ENCODE results near the gene PTPRJ.
"Not testable (repeated sequence)": the region's sequence is repeated elsewhere in the genome, so short reads cannot be mapped to it uniquely, and the experiment has no call there.

Gene PTPRJ

GRCh38 chr11:48161951-48162884 is 181.9 kb downstream of the PTPRJ start:
- no peak for DNase-seq (ENCODE audit: low read depth, low spot score)

GRCh38 chr11:48162885-48163268 is 182.5 kb downstream of the PTPRJ start:
- no peak for DNase-seq (ENCODE audit: low read depth, low spot score)

- DNase-seq (ENCODE audit: low read depth, low spot score): no peak
These were observed 183.2 kb downstream of the PTPRJ start for GRCh38 chr11:48163360-48164100.

DNA sequence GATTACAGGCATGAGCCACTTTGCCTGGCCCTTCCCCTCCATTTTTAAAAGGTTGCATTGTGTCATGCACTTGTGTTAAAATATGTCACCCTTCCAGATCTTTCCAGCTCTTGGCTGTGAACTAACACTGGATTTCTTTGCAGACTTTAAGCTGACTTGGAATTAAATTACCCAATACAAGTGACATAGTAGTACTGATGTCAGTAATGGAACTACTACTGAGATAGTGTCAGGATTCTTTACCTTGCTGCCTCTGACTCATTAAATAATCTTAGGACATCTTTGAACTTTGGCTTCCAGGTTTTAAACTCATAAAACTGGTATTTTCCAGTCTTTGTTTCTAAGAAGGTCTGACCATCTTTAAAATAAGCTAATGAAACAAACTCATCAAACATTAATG is 184.5 kb downstream of the PTPRJ start:
- no peak for DNase-seq (ENCODE audit: low read depth, low spot score)

- DNase-seq (ENCODE audit: low read depth, low spot score): no peak
These were observed 185.1 kb downstream of the PTPRJ start for GRCh38 chr11:48165426-48165825.

GRCh38 chr11:48167380-48167779 is 187.0 kb downstream of the PTPRJ start:
- DNase-seq (ENCODE audit: low read depth, low spot score): no peak

GRCh38 chr11:48168815-48169214 is 188.5 kb downstream of the PTPRJ start:
- no peak for DNase-seq (ENCODE audit: low read depth, low spot score)

GRCh38 chr11:48169259-48169658 is 188.9 kb downstream of the PTPRJ start:
- DNase-seq (ENCODE audit: low read depth, low spot score): no peak

- no peak for DNase-seq (ENCODE audit: low read depth, low spot score)
These were observed 189.4 kb downstream of the PTPRJ start for GRCh38 chr11:48169717-48170116.

- DNase-seq (ENCODE audit: low read depth, low spot score): no peak
These were observed 190.2 kb downstream of the PTPRJ start for GRCh38 chr11:48170241-48171233.

- DNase-seq (ENCODE audit: low read depth, low spot score): peak; percentile 23
These were observed 192.7 kb downstream of the PTPRJ start for GRCh38 chr11:48172818-48173609.

GRCh38 chr11:48177661-48178060 is 197.3 kb downstream of the PTPRJ start:
- DNase-seq (ENCODE audit: low read depth, low spot score): no peak

DNA sequence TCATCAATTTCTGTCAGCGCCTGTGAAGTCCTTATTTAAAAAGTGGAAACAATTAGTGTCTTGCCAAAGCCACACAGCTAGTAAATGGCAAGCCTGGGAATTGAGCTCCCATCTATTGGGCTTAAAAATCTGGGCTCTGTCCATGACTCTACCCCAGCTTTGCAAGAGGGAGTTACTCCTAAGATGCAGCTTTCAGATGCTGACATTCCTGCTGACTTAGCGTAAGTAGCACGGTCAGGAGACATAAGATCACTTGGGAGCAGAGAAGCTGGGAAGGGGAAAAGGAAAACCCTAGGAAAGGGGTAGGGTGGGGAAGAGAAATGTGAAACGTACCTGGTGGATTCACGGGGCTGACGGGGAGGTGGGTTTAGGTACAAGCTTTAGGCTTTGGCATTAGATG is 200.3 kb downstream of the PTPRJ start:
- no peak for DNase-seq (ENCODE audit: low read depth, low spot score)

- no peak for DNase-seq (ENCODE audit: low read depth, low spot score)
These were observed 202.6 kb downstream of the PTPRJ start for GRCh38 chr11:48182860-48183526.

DNA sequence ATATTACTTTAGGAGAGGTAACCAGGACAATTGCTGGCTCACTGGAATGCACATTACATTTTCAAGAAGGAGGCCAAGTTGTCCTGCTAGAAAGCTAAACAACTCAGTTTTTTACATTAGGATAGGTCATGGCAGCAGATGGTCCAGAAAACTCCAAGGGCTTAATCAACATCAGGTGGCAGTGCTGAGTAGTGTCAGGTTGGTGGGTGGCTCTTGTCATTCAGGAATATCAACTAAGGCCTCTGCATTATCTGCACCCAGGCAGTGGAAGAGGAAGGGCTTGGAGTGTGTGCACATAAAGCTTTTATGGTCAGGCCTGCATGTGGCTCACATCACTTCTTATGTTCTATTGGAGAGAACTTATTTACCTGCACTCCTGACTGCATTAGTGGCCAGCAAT is 204.1 kb downstream of the PTPRJ start:
- DNase-seq (ENCODE audit: low read depth, low spot score): no peak

- DNase-seq (ENCODE audit: low read depth, low spot score): not testable (repeated sequence)
These were observed 210.7 kb downstream of the PTPRJ start for GRCh38 chr11:48190906-48191654.

- no peak for DNase-seq (ENCODE audit: low read depth, low spot score)
These were observed 213.5 kb downstream of the PTPRJ start for GRCh38 chr11:48193876-48194275.

- no peak for DNase-seq (ENCODE audit: low read depth, low spot score)
These were observed 227.5 kb downstream of the PTPRJ start for GRCh38 chr11:48207881-48208280.

GRCh38 chr11:48210052-48210451 is 229.7 kb downstream of the PTPRJ start:
- no peak for DNase-seq (ENCODE audit: low read depth, low spot score)
